Gastroesophageal sphincter (tissue), 3 donors: ENCODE results near the gene TCF25.

Source experiments
- EP300 ChIP-seq: sonication (generic); formaldehyde crosslinking; IDR thresholded peaks from one replicate; pipeline ENCODE4 v1.6.1; 2017; ENCODE audit warnings: antibody characterized with exemption, mild to moderate bottlenecking
- TF ChIP-seq, protein P1 (sequence below), 4 experiments: fragments of 200-600 bp in 2 of 4; fragments of 450-650 bp in 2 of 4; sonication (generic) in 1 of 4; IDR thresholded peaks; one replicate each; pipeline ENCODE4 v1.5.1; 2017 to 2019; ENCODE audit warnings: antibody characterized with exemption in 4 of 4, mild to moderate bottlenecking in 2 of 4, moderate library complexity in 2 of 4

DNA sequence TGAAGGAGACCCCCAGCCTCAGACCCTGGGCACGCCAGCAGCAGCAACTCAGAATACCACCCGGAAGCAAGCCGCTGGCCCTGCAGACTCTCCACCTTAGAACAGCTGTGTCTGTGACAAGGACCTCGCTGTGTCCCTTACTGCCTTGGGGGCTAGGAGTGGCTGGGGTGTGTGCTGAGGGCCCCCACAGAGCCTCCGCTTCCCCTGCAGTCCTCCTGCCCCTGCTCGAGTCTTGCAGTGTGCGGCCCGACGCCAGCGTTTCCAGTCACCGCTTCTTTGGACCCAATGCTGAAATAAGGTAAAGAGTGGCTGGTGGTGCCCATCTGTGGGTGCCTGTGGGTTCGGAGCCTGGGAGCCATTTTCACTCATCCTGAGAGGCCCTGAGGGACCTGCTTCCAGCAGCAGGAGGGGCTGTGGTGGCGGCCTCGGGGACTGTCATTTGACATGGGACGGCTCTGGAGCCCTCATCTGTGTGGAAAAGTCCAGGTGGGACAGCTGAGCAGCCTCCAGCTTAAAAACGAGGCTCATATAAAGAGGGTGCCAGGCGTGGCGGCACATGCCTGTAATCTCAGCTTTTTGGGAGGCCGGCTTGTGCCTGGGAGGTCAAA is 30.6 kb downstream of the TCF25 start:
- TF ChIP-seq, protein P1, sequence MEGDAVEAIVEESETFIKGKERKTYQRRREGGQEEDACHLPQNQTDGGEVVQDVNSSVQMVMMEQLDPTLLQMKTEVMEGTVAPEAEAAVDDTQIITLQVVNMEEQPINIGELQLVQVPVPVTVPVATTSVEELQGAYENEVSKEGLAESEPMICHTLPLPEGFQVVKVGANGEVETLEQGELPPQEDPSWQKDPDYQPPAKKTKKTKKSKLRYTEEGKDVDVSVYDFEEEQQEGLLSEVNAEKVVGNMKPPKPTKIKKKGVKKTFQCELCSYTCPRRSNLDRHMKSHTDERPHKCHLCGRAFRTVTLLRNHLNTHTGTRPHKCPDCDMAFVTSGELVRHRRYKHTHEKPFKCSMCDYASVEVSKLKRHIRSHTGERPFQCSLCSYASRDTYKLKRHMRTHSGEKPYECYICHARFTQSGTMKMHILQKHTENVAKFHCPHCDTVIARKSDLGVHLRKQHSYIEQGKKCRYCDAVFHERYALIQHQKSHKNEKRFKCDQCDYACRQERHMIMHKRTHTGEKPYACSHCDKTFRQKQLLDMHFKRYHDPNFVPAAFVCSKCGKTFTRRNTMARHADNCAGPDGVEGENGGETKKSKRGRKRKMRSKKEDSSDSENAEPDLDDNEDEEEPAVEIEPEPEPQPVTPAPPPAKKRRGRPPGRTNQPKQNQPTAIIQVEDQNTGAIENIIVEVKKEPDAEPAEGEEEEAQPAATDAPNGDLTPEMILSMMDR (IDR thresholded peaks at IDR 0.05): no peak
- no peak for TF ChIP-seq EP300
